GM18499 (cell line): ENCODE measurements around the gene RORB.

Experiments
- ATAC-seq: cut with Tn5 transposase; IDR thresholded peaks from one replicate; pipeline ENCODE4 v1.9.1; 2021; ENCODE audit warnings: moderate number of reproducible peaks; ENCODE audit not compliant: insufficient read depth, unreplicated experiment

RORB gene

GRCh38 chr9:74691058-74691457, 193.9 kb downstream of the RORB start:
- ATAC-seq = no peak

GRCh38 chr9:74696520-74696919, 199.4 kb downstream of the RORB start:
- no peak for ATAC-seq

GRCh38 chr9:74697535-74697934, 200.4 kb downstream of the RORB start:
- ATAC-seq = no peak

GRCh38 chr9:74711341-74711740, 214.2 kb downstream of the RORB start:
- no peak for ATAC-seq

- no peak for ATAC-seq
These were observed 221.6 kb downstream of the RORB start for GRCh38 chr9:74718709-74719108.

DNA sequence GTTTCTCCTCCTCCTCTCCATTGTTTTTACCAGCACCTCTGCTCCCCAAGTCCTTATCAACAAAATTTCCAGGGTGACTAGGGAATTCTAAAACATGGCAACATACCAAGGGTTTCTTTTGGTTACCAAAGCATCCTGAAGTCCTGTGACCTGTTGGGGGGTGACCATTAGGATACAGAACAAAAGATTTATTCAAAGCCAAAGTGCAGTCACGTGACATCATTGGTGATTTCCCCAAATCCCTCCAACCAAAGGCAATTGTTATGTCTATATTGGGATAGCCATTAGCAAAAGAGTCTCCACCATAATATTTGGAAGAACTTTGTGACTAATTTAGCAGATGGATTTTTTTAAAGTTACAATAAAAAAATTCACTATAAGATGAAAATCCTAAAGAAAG, 222.2 kb downstream of the RORB start:
- ATAC-seq = no peak

DNA sequence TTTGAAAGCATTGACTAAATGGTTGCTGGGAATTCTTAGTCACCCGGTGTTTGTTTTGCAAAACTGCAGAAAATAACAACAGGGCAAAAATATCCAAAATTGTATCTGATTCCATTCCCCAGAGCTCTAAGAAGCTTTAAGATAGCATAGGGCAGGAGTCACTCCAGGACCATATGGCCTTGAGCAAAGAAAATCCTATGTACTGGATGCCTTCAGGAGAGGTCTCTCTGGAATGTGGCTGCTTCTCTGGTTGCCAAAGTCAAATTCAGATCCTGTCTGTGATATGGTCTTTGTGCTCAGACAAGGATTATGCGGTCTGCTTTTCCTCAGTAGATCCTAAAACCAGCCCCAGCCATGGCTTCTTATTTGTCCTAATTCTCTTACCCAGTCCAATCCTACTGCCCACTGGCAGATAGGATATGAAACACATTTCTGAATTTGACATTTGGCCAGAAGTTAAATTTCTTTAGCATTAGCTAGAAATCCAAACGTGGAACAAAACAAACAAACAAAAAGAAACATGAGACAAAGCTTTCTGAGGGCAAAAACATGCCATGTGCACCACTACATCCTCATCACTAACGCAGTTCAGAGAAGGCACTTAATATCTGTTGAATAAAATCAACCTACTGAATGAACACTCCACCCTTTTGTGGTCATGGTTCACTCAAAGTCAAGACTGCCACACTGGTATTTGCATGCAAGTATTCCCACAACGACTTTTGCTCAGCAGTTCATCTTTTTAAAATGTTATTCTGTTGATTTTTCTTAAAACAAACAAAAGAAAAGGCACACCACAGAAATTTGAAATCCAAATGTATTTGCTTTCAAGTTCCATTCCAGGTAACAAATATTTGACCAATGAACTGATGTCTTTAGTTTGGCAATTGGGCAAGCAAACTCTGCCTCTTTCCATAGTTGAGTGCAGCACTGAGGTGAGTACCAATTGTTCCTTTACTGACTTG, 224.8 kb downstream of the RORB start:
- no peak for ATAC-seq

DNA sequence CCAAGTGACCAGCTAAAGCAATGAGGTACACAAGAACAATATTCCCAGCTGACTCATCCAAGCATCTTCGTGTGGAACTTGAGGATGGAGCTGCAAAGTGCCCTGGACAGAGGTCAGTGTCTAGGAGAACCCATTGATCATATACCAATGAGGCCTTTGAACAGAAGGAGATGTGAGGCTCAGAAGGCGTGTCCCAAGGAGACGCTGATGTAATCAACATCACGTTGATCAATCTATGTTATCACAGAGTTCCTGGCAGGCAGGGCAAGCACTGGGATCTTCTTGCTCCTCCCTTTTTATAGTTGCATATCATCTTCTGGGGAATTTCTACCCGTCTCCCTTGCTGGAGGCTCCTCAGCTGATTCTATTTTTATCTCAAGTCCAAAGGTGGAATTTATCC, 227.2 kb downstream of the RORB start:
- ATAC-seq = no peak

- ATAC-seq = no peak
These were observed 229.4 kb downstream of the RORB start for GRCh38 chr9:74726581-74726980.

GRCh38 chr9:74728176-74728575, 231.0 kb downstream of the RORB start:
- ATAC-seq = no peak

- no peak for ATAC-seq
These were observed 232.1 kb downstream of the RORB start for GRCh38 chr9:74729136-74729695.

- no peak for ATAC-seq
These were observed 238.6 kb downstream of the RORB start for GRCh38 chr9:74735761-74736160.

GRCh38 chr9:74736646-74737045, 239.5 kb downstream of the RORB start:
- ATAC-seq = no peak

DNA sequence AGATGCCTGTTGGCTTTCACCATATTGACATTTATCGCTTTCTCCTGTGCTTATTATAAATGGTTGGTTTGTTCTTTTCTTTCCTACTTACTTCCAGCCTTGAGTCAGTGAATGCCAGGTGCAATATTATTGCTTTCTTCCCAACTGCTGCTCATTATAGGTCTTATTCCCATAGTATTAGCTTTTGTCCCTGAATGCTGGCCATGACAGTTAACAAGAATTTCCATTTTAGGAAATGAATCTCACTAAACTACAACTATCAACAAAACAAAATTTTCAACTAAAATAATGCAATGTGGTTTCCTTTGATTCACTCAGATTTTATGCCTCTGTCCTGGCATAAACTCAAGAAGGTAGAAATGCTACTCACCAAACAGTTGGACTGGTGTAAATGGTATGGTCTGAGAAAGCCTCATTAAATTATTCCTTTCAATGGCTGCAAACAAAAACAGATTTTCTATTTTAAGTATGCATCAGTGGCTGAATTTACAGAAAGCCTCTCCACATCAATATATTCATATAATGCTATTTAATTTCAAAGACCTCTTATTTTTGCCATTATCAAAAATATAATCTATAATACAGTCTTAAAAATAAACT, 245.2 kb downstream of the RORB start:
- no peak for ATAC-seq
